Left lung (tissue), 10 donors: Measurements from ENCODE around the gene CRYL1. TPM values are rescaled to one million over a fixed set of nuclear protein-coding genes. Genes with fewer than 3 reads are reported as not detected.
A peak's percentile ranks its signal among the peaks of the same experiment; 100 is the strongest.

Experiments
- ATAC-seq: fragments of 200-7000 bp; cut with Tn5 transposase; one replicate; pipeline ENCODE4 v1.9.1; 2020; ENCODE audit warnings: moderate library complexity
- DNase-seq, 4 donors: peaks; one replicate each; pipeline ENCODE4 v3.0.0-alpha.2; 2013 to 2020
- H3K27ac ChIP-seq, 2 donors: fragments of 200-600 bp; sonication (generic) in 1 of 2; one replicate each; pipeline versions ENCODE4 v1.5.0 to v1.8.0; 2020 to 2021
- H3K27me3 ChIP-seq, 2 donors: fragments of 200-600 bp; sonication (generic) in 1 of 2; one replicate each; pipeline versions ENCODE4 v1.5.0 to v1.8.0; 2020 to 2021
- H3K36me3 ChIP-seq, 2 donors: fragments of 200-600 bp; sonication (generic) in 1 of 2; one replicate each; pipeline versions ENCODE4 v1.5.0 to v1.8.0; 2020 to 2021
- H3K4me1 ChIP-seq, 2 donors: fragments of 200-600 bp; one replicate each; pipeline ENCODE4 v1.8.0; 2021
- H3K4me3 ChIP-seq, 2 donors: fragments of 200-600 bp; sonication (generic) in 1 of 2; one replicate each; pipeline versions ENCODE4 v1.5.0 to v1.8.0; 2020 to 2021; ENCODE audit warnings: mild to moderate bottlenecking in 1 of 2
- H3K9me3 ChIP-seq, 2 donors: fragments of 200-600 bp; sonication (generic) in 1 of 2; one replicate each; pipeline versions ENCODE4 v1.5.0 to v1.8.0; 2020 to 2021
- intact Hi-C, 2 donors: fragments of 100-400 bp; cut with DNase I; formaldehyde crosslinking; loops; one replicate each; pipeline versions ENCODE4 v1.11.2 to v1.14.2; 2022
- polyA plus RNA-seq, 6 donors: library from polyadenylated mRNA; unstranded; fragments of 120-200 nt; gene quantifications; one replicate each; pipeline ENCODE4 v1.2.1, GENCODE V29; 2013; ENCODE audit not compliant: insufficient read length in 6 of 6
- total RNA-seq, 2 donors: library from RNA; stranded (reverse); fragmentation: NEBNext Ultra II Directional; extraction: Animal tissue kit (Norgen Biotek cat#: 25700); gene quantifications; one replicate each; pipeline ENCODE4 v1.2.1, GENCODE V29; 2021
- TF ChIP-seq, protein P1 (sequence below), 2 donors: fragments of 200-600 bp; sonication (generic) in 1 of 2; IDR thresholded peaks; one replicate each; pipeline versions ENCODE4 v1.5.0 to v1.8.0; 2021; ENCODE audit warnings: antibody characterized with exemption in 2 of 2
- donor health status: DM: no; HTN: yes; CAD: no.
- donor health status: DM: no; HTN: no; CAD: no.

The CRYL1 gene
- total and polyA plus RNA-seq, 8 donors, result 15.5 to 31.8 (median 24.6) TPM

DNA sequence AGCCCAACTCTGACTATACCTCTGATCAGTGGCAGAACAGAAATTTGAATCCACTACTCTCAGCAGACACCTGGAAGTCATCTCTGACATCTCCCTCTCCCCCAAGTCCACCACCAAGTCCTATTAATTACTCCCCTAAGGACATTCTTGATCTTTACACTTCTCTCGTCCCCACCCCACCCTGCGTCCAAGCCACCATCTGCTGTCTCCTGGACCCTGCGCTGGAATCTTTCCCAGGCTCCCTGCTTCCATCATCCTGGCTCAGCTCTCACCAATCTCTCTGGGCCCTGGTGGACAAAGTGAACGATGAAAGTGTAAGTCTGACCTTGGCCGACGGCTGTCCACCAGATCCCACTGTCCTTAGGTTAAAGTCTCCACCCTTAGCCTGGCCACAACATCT is 147.9 kb downstream of the CRYL1 start:
- Histone ChIP-seq H3K36me3 (no peaks in the 10 kb centered on the region), H3K4me3 (no peak overlapping the region), H3K9me3 (no peaks in the 10 kb centered on the region), H3K27me3 (no peaks in the 10 kb centered on the region), H3K27ac (no peak overlapping the region), H3K4me1 (no peaks in the 10 kb centered on the region)
- ATAC-seq, result no peak
- intact Hi-C loops, result no loop called here
- no peak for DNase-seq
- TF ChIP-seq, protein P1, sequence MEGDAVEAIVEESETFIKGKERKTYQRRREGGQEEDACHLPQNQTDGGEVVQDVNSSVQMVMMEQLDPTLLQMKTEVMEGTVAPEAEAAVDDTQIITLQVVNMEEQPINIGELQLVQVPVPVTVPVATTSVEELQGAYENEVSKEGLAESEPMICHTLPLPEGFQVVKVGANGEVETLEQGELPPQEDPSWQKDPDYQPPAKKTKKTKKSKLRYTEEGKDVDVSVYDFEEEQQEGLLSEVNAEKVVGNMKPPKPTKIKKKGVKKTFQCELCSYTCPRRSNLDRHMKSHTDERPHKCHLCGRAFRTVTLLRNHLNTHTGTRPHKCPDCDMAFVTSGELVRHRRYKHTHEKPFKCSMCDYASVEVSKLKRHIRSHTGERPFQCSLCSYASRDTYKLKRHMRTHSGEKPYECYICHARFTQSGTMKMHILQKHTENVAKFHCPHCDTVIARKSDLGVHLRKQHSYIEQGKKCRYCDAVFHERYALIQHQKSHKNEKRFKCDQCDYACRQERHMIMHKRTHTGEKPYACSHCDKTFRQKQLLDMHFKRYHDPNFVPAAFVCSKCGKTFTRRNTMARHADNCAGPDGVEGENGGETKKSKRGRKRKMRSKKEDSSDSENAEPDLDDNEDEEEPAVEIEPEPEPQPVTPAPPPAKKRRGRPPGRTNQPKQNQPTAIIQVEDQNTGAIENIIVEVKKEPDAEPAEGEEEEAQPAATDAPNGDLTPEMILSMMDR (IDR thresholded peaks at IDR 0.05), result no peak

DNA sequence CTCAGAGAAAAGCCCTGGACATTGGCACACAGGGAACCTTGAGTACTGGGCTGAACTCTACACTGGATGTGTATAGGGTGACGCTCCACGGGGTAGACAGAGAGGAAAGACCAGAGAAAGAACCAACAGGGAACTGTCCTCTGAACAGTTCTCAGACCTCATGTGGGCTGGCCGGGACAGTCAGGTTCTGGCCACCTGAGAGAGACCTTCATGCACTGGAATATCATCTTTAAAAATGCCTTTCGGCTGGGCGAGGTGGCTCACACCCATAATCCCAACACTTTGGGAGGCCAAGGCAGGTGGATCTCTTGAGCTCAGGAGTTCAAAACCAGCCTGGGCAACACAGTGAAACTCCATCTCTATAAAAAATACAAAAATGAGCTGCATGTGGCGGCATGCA is 149.8 kb downstream of the CRYL1 start:
- Histone ChIP-seq H3K36me3 (no peaks in the 10 kb centered on the region), H3K4me1 (no peaks in the 10 kb centered on the region), H3K27ac (no peak overlapping the region), H3K9me3 (no peaks in the 10 kb centered on the region), H3K4me3 (no peak overlapping the region), H3K27me3 (peaks cover 0 to 3% of the 10 kb centered on the region in 2 donors)
- TF ChIP-seq, protein P1 (IDR thresholded peaks at IDR 0.05), result no peak
- DNase-seq (no peak), ATAC-seq (no peak)
- intact Hi-C loops, result no loop called here

DNA sequence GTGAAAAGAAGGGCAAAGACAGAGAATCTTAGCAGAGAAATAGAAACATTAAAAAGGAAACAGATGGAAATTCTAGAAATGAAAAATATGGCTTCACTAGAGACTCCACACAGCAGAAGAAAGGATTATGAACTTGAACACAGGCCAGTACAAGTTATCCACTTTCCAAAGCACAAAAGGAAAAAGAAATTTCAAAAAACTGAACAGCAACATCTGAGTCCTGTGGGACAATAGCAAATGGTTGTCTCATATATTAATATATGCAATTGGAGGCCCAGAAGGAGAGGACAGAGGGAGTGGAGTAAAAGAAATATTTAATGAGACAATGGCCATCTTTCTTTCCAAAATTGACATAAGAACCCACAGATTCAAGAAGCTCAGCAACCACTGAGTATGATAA is 151.8 kb downstream of the CRYL1 start:
- Histone ChIP-seq H3K9me3 (no peaks in the 10 kb centered on the region), H3K27ac (no peak overlapping the region), H3K27me3 (peaks cover 0 to 12% of the 10 kb centered on the region in 2 donors), H3K4me1 (no peaks in the 10 kb centered on the region), H3K36me3 (no peaks in the 10 kb centered on the region), H3K4me3 (no peak overlapping the region)
- ATAC-seq (no peak), DNase-seq (no peak)
- intact Hi-C loops, result no loop called here
- TF ChIP-seq, protein P1 (IDR thresholded peaks at IDR 0.05), result no peak

DNA sequence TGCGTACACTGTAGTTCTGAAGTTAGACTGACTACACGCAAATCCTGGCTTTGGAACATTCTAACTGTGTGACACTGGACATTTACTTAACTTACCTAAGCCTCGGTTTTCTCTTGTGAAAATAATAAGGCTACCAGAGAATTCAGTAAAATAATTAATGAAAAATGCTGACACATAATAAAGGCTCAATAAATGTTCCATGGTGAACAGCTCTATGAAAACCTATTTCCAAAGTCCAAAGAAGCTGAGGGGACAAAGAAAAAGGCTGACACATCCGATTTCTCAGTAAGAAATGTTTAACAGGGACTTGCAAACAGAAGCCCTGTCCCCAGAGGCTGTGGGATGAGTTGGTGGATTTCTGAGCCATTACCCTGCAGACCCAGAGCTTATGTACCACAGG is 153.8 kb downstream of the CRYL1 start:
- ATAC-seq, result no peak
- H3K27me3 ChIP-seq, result peaks cover 0 to 12% of the 10 kb centered on the region in 2 donors
- intact Hi-C loops, result no loop called here
- no peak overlapping the region for H3K4me3 ChIP-seq
- TF ChIP-seq, protein P1 (IDR thresholded peaks at IDR 0.05), result no peak
- no peak for DNase-seq
- H3K27ac ChIP-seq, result no peak overlapping the region
- no peaks in the 10 kb centered on the region for H3K36me3 ChIP-seq
- H3K9me3 ChIP-seq, result no peaks in the 10 kb centered on the region
- H3K4me1 ChIP-seq, result no peaks in the 10 kb centered on the region

DNA sequence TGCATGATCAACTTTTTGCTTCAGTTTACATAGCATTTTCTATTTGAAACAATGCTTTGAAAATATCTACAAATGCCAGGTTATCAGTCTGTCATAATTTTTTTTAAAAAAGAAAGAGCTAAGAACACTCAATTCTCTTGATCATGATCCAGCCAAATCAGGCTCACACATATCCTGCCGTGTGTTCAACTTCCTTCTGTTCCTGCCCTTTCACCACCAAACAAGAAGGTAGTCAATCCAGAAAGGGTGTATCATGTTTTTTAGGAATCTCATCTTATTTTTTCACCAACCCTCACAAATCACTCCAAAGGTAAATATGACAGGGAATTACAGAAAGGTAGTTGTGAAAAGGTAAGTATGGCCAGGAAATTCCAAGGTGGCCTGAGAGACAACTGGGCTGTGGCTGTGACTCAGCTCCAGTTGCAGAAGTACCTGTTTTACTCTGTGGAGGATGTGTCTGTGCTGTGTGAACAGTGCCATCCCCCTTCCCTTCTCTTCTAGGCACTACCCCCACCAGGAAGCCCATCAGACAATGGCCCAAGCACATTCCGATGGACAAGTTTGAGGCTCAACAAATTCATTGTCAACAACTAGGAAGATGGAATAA is 154.7 kb downstream of the CRYL1 start:
- Histone ChIP-seq H3K36me3 (no peaks in the 10 kb centered on the region), H3K4me1 (no peaks in the 10 kb centered on the region), H3K27me3 (peaks cover 0 to 12% of the 10 kb centered on the region in 2 donors), H3K4me3 (no peak overlapping the region), H3K9me3 (no peaks in the 10 kb centered on the region), H3K27ac (no peak overlapping the region)
- TF ChIP-seq, protein P1 (IDR thresholded peaks at IDR 0.05), result no peak
- no peak for DNase-seq
- intact Hi-C loops, result no loop called here
- ATAC-seq, result peak; percentile 41
